ENCODE results near the gene DENND1B.

DNA sequence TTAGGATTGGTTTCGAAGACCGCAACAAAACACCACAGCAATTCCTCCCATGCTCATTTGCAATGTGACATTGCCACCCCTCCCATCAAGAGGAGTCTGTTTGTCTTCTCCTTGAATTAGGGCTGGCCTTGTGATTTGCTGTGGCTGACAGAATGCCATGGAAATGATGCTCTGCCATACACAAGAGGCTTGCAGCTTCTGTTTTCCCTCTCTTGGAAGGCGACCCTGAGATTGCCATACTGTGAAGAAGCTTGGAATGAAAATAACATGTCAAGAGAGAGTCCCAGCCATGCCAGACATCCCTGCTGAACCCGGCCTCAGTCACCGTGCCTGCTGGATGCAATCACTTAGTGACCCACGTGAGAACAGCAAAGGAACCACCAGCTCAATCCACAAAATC is 294.8 kb downstream of the DENND1B start:
- TF ChIP-seq, protein P1, sequence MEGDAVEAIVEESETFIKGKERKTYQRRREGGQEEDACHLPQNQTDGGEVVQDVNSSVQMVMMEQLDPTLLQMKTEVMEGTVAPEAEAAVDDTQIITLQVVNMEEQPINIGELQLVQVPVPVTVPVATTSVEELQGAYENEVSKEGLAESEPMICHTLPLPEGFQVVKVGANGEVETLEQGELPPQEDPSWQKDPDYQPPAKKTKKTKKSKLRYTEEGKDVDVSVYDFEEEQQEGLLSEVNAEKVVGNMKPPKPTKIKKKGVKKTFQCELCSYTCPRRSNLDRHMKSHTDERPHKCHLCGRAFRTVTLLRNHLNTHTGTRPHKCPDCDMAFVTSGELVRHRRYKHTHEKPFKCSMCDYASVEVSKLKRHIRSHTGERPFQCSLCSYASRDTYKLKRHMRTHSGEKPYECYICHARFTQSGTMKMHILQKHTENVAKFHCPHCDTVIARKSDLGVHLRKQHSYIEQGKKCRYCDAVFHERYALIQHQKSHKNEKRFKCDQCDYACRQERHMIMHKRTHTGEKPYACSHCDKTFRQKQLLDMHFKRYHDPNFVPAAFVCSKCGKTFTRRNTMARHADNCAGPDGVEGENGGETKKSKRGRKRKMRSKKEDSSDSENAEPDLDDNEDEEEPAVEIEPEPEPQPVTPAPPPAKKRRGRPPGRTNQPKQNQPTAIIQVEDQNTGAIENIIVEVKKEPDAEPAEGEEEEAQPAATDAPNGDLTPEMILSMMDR (IDR thresholded peaks at IDR 0.05 in 4 of 5, conservative IDR thresholded peaks at IDR 0.05 in 1 of 5): no peak
- TF ChIP-seq POLR2A (IDR thresholded peaks at IDR 0.05): no peak
